ENCODE data around the gene GNAO1.

DNA sequence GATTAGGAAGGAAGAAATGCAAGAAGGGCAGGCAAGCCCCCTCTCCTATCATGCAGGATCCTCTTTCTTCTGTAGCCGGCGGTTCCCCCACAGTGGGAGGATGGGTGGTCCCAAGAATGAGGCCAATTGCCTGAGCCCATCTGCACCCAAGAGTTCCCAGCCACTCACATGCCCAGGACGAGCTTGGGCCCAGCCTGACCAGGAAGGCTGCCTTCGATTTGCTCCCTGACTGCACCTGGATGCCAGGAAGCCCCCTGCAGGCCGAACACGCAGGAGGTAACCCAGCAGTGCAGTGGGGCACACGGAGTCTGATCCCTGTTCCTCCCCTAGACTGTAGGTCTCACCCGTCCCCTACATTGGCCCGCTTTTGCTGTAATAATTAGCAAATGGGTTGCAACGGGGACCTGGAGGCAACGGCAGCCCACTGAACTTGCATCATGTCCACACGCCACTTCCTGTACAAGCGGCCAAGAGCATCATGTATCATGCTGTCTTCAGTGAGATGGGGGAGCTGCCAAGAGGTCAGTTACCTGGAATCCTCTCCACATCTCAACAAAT lies 166.6 kb downstream of the GNAO1 start:
- TF ChIP-seq, protein P1, sequence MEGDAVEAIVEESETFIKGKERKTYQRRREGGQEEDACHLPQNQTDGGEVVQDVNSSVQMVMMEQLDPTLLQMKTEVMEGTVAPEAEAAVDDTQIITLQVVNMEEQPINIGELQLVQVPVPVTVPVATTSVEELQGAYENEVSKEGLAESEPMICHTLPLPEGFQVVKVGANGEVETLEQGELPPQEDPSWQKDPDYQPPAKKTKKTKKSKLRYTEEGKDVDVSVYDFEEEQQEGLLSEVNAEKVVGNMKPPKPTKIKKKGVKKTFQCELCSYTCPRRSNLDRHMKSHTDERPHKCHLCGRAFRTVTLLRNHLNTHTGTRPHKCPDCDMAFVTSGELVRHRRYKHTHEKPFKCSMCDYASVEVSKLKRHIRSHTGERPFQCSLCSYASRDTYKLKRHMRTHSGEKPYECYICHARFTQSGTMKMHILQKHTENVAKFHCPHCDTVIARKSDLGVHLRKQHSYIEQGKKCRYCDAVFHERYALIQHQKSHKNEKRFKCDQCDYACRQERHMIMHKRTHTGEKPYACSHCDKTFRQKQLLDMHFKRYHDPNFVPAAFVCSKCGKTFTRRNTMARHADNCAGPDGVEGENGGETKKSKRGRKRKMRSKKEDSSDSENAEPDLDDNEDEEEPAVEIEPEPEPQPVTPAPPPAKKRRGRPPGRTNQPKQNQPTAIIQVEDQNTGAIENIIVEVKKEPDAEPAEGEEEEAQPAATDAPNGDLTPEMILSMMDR (IDR thresholded peaks at IDR 0.05) = no peak
- TF ChIP-seq POLR2A (IDR thresholded peaks at IDR 0.05) = no peak
- TF ChIP-seq POLR2AphosphoS5 (IDR thresholded peaks at IDR 0.05) = no peak
